WTC11 (cell line): ENCODE data around the gene SPG11.

Experiments
- ATF2 ChIP-seq: sonication (generic); formaldehyde crosslinking; IDR thresholded peaks from 2 replicates; pipeline ENCODE4 v1.8.1; 2022; ENCODE audit warnings: low read depth, missing genetic modification reagents, borderline replicate concordance
- ATF6 ChIP-seq: sonication (generic); formaldehyde crosslinking; IDR thresholded peaks from 2 replicates; pipeline ENCODE4 v1.8.1; 2023; ENCODE audit warnings: mild to moderate bottlenecking, missing genetic modification reagents
- CREB1 ChIP-seq: sonication (generic); formaldehyde crosslinking; IDR thresholded peaks from 2 replicates; pipeline ENCODE4 v1.8.0; 2023; ENCODE audit warnings: mild to moderate bottlenecking, missing genetic modification reagents
- CTCF ChIP-seq: fragments of 200-600 bp; IDR thresholded peaks from 2 replicates; pipeline ENCODE4 v1.8.0; 2022; ENCODE audit warnings: antibody characterized with exemption
- ELF4 ChIP-seq: sonication (generic); formaldehyde crosslinking; IDR thresholded peaks from 2 replicates; pipeline ENCODE4 v1.8.1; 2022; ENCODE audit warnings: low read depth, mild to moderate bottlenecking, moderate library complexity, missing genetic modification reagents
- HMGXB4 ChIP-seq: sonication (generic); formaldehyde crosslinking; IDR thresholded peaks from 2 replicates; pipeline ENCODE4 v1.8.1; 2023; ENCODE audit warnings: mild to moderate bottlenecking, moderate library complexity, missing genetic modification reagents
- NR2C2 ChIP-seq: sonication (generic); formaldehyde crosslinking; IDR thresholded peaks from 2 replicates; pipeline ENCODE4 v1.8.0; 2022; ENCODE audit warnings: mild to moderate bottlenecking, missing genetic modification reagents
- ZNF232 ChIP-seq: sonication (generic); formaldehyde crosslinking; IDR thresholded peaks from 2 replicates; pipeline ENCODE4 v1.8.0; 2022; ENCODE audit warnings: mild to moderate bottlenecking, missing genetic modification reagents
- TF ChIP-seq, protein P1 (sequence below): sonication (generic); formaldehyde crosslinking; IDR thresholded peaks from 2 replicates; pipeline ENCODE4 v1.8.0; 2022; ENCODE audit warnings: mild to moderate bottlenecking, missing genetic modification reagents

GRCh38 chr15:44535523-44536301, 127.8 kb downstream of the SPG11 start:
- TF ChIP-seq CTCF (no peak), HMGXB4 (no peak), ELF4 (no peak), NR2C2 (no peak), CREB1 (CRISPR knock-in tag) (no peak), ATF6 (no peak), ZNF232 (no peak), ATF2 (CRISPR knock-in tag) (no peak)
- TF ChIP-seq, protein P1, sequence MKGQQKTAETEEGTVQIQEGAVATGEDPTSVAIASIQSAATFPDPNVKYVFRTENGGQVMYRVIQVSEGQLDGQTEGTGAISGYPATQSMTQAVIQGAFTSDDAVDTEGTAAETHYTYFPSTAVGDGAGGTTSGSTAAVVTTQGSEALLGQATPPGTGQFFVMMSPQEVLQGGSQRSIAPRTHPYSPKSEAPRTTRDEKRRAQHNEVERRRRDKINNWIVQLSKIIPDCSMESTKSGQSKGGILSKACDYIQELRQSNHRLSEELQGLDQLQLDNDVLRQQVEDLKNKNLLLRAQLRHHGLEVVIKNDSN (CRISPR knock-in tag), result no peak
